Mucosa of gallbladder (tissue), 1 donor: ENCODE data around the gene CTH. TPM values are rescaled to one million over a fixed set of nuclear protein-coding genes. Genes with fewer than 3 reads are reported as not detected.
A peak's percentile ranks its signal among the peaks of the same experiment; 100 is the strongest.
"Not testable (repeated sequence)": the region's sequence is repeated elsewhere in the genome, so short reads cannot be mapped to it uniquely, and the experiment has no call there.

Experiments used
- DNase-seq: peaks from one replicate; pipeline ENCODE4 v3.0.0-alpha.2; 2020; ENCODE audit warnings: low spot score
- total RNA-seq: library from RNA; stranded (reverse); gene quantifications from one replicate; pipeline ENCODE4 v1.2.1, GENCODE V29; 2021
- donor health status: DM: no; HTN: no; CAD: no.

Gene CTH
- total RNA-seq, 1 donor from 2014 or later: 7.2 TPM

GRCh38 chr1:70455291-70455690, 44.2 kb downstream of the CTH start:
- DNase-seq: no peak

- no peak for DNase-seq
These were observed 47.1 kb downstream of the CTH start for GRCh38 chr1:70458131-70458530.

GRCh38 chr1:70459496-70460225, 48.6 kb downstream of the CTH start:
- DNase-seq: no peak

GRCh38 chr1:70460740-70461713, 50.0 kb downstream of the CTH start:
- not testable (repeated sequence) for DNase-seq

- DNase-seq: no peak
These were observed 51.5 kb downstream of the CTH start for GRCh38 chr1:70462611-70463010.

- no peak for DNase-seq
These were observed 54.8 kb downstream of the CTH start for GRCh38 chr1:70465911-70466310.

- DNase-seq: no peak
These were observed 56.5 kb downstream of the CTH start for GRCh38 chr1:70467531-70467930.

GRCh38 chr1:70468180-70468579, 57.1 kb downstream of the CTH start:
- no peak for DNase-seq

- not testable (repeated sequence) for DNase-seq
These were observed 58.1 kb downstream of the CTH start for GRCh38 chr1:70469184-70469583.

GRCh38 chr1:70475023-70475422, 64.0 kb downstream of the CTH start:
- no peak for DNase-seq

GRCh38 chr1:70477090-70477489, 66.0 kb downstream of the CTH start:
- no peak for DNase-seq

GRCh38 chr1:70477905-70478304, 66.8 kb downstream of the CTH start:
- not testable (repeated sequence) for DNase-seq

- DNase-seq: no peak
These were observed 72.3 kb downstream of the CTH start for GRCh38 chr1:70483342-70483741.

- DNase-seq: no peak
These were observed 74.6 kb downstream of the CTH start for GRCh38 chr1:70485624-70486023.

GRCh38 chr1:70486676-70487458, 75.8 kb downstream of the CTH start:
- DNase-seq: peak; percentile 25

GRCh38 chr1:70487459-70487815, 76.4 kb downstream of the CTH start:
- no peak for DNase-seq

- no peak for DNase-seq
These were observed 77.0 kb downstream of the CTH start for GRCh38 chr1:70487910-70488665.
